Lower leg skin (tissue), 3 donors: ENCODE measurements around the gene SOCS6.

Experiments
- POLR2A ChIP-seq, 2 donors: fragments of 450-650 bp; IDR thresholded peaks; one replicate each; pipeline ENCODE4 v1.6.1; 2016 to 2017; ENCODE audit warnings: antibody characterized with exemption in 2 of 2, mild to moderate bottlenecking in 1 of 2, moderate library complexity in 1 of 2
- TF ChIP-seq, protein P1 (sequence below), 3 donors: fragments of 450-650 bp; IDR thresholded peaks; one replicate each; pipeline ENCODE4 v1.5.1; 2016; ENCODE audit warnings: antibody characterized with exemption in 3 of 3, mild to moderate bottlenecking in 3 of 3, moderate library complexity in 2 of 3

DNA sequence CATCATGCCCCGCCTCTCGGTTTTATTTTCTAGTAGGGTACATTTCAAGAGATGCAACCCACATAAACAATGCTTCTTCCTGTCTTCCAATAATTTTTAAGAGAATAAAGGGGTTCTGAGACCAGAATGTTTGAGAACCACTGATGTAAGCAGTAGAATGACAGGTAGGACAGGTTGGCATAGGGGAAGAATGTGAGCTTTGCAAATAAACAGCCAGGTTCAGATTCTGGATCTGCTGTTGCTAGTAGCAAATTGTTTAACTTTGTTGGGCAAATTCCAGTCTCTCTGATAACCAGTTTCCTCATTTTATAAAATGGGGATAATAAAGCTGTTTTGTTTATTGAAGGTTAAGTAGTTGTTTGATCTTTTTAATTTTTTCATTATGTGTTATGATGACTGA lies 32.8 kb downstream of the SOCS6 start:
- TF ChIP-seq, protein P1, sequence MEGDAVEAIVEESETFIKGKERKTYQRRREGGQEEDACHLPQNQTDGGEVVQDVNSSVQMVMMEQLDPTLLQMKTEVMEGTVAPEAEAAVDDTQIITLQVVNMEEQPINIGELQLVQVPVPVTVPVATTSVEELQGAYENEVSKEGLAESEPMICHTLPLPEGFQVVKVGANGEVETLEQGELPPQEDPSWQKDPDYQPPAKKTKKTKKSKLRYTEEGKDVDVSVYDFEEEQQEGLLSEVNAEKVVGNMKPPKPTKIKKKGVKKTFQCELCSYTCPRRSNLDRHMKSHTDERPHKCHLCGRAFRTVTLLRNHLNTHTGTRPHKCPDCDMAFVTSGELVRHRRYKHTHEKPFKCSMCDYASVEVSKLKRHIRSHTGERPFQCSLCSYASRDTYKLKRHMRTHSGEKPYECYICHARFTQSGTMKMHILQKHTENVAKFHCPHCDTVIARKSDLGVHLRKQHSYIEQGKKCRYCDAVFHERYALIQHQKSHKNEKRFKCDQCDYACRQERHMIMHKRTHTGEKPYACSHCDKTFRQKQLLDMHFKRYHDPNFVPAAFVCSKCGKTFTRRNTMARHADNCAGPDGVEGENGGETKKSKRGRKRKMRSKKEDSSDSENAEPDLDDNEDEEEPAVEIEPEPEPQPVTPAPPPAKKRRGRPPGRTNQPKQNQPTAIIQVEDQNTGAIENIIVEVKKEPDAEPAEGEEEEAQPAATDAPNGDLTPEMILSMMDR (IDR thresholded peaks at IDR 0.05): no peak
- TF ChIP-seq POLR2A (IDR thresholded peaks at IDR 0.05): no peak
